A549 (cell line): ENCODE measurements around the gene SORCS3. TPM values are rescaled to one million over a fixed set of nuclear protein-coding genes. Genes with fewer than 3 reads are reported as not detected.

Source experiments
- ATAC-seq, 2 experiments: fragments of 200-7000 bp in 1 of 2; fragments of >200 bp in 1 of 2; cut with Nextera tagmentation in 1 of 2; cut with Tn5 transposase in 1 of 2; 3 replicates each; pipeline versions ENCODE4 v1.8.0 to v1.9.1; 2018 to 2020; ENCODE audit warnings: mild to moderate bottlenecking in 1 of 2, moderate library complexity in 1 of 2
- CTCF ChIA-PET: fragments of 300-600 bp; sonication (Branson Sonifier 250); formaldehyde crosslinking; extraction: SDS; loops from one replicate; lab custom pipeline; 2021; ENCODE audit warnings: antibody characterized with exemption, inconsistent platforms; lab: Yijun Ruan, JAX
- POLR2A ChIA-PET: fragments of 350-600 bp; formaldehyde crosslinking; extraction: SDS; loops from one replicate; lab custom pipeline; 2021; ENCODE audit warnings: antibody characterized with exemption, inconsistent platforms; lab: Yijun Ruan, JAX
- DNase-seq, 2 experiments: peaks; one replicate each; pipeline versions ENCODE4 v3.0.0 to v3.0.0-alpha.2; 2011 to 2016; ENCODE audit warnings: low read depth in 1 of 2, low spot score in 1 of 2
- FAIRE-seq: peaks from 2 replicates; lab custom pipeline; 2011; peaks lifted over from hg19 to GRCh38; lab: Jason Lieb, UNC
- H3K27ac ChIP-seq, 2 experiments: fragments of >200 bp; sonication (Bioruptor Twin); formaldehyde crosslinking; 3 replicates each; pipeline ENCODE4 v1.5.1; 2016 to 2017
- H3K4me1 ChIP-seq: fragments of >200 bp; sonication (Bioruptor Twin); formaldehyde crosslinking; 3 replicates; pipeline ENCODE4 v1.6.1; 2016
- H3K4me2 ChIP-seq: fragments of >200 bp; sonication (Bioruptor Twin); formaldehyde crosslinking; 3 replicates; pipeline ENCODE4 v1.6.1; 2016
- H3K4me3 ChIP-seq: fragments of >200 bp; sonication (Bioruptor Twin); formaldehyde crosslinking; 3 replicates; pipeline ENCODE4 v1.5.1; 2016
- H3K9me3 ChIP-seq: fragments of >200 bp; sonication (Bioruptor Twin); formaldehyde crosslinking; 3 replicates; pipeline ENCODE4 v1.6.1; 2016
- BHLHE40 ChIP-seq: IDR thresholded peaks from 2 replicates; pipeline ENCODE4 v1.6.1; 2012; ENCODE audit warnings: low read depth, low read length, inconsistent platforms
- CBX8 ChIP-seq: fragments of 200-600 bp; sonication (generic); IDR thresholded peaks from 2 replicates; pipeline ENCODE4 v1.6.1; 2016
- CEBPB ChIP-seq, 2 experiments: fragments of >200 bp in 1 of 2; sonication (Bioruptor Twin) in 1 of 2; formaldehyde crosslinking in 1 of 2; IDR thresholded peaks; 2 replicates each; pipeline ENCODE4 v1.6.1; 2012 to 2016
- EHMT2 ChIP-seq: fragments of 200-600 bp; sonication (generic); IDR thresholded peaks from 2 replicates; pipeline ENCODE4 v1.6.1; 2016; ENCODE audit warnings: antibody characterized with exemption, low read depth, mild to moderate bottlenecking, moderate library complexity
- EP300 ChIP-seq, 2 experiments: fragments of >200 bp; sonication (Bioruptor Twin); formaldehyde crosslinking; IDR thresholded peaks; 2 replicates in 1 of 2; 3 replicates in 1 of 2; pipeline ENCODE4 v1.6.1; 2016 to 2017
- ESRRA ChIP-seq: fragments of 150-350 bp; IDR thresholded peaks from 2 replicates; pipeline ENCODE4 v1.6.1; 2014; ENCODE audit warnings: mild to moderate bottlenecking, low read length, borderline replicate concordance
- FOSB ChIP-seq: fragments of 250-450 bp; sonication (Bioruptor Pico); IDR thresholded peaks from 2 replicates; pipeline ENCODE4 v1.5.0; 2020; ENCODE audit warnings: mild to moderate bottlenecking, moderate library complexity
- GATA3 ChIP-seq: IDR thresholded peaks from 2 replicates; pipeline ENCODE4 v1.6.1; 2012; ENCODE audit warnings: borderline replicate concordance
- HDAC2 ChIP-seq: fragments of 200-600 bp; sonication (generic); IDR thresholded peaks from 2 replicates; pipeline ENCODE4 v1.6.1; 2016
- HEYL ChIP-seq: fragments of 250-450 bp; sonication (Bioruptor Pico); IDR thresholded peaks from 2 replicates; pipeline ENCODE4 v1.8.0; 2021; ENCODE audit warnings: mild to moderate bottlenecking, moderate library complexity
- HOXB13 ChIP-seq: fragments of 250-450 bp; sonication (Bioruptor Pico); IDR thresholded peaks from 2 replicates; pipeline ENCODE4 v1.5.0; 2020; ENCODE audit warnings: low read depth, mild to moderate bottlenecking, moderate library complexity
- JUN ChIP-seq, 2 experiments: fragments of >200 bp; sonication (Bioruptor Twin); formaldehyde crosslinking; IDR thresholded peaks; 2 replicates in 1 of 2; 3 replicates in 1 of 2; pipeline ENCODE4 v1.6.1; 2016 to 2017
- JUNB ChIP-seq: fragments of >200 bp; sonication (Bioruptor Twin); formaldehyde crosslinking; IDR thresholded peaks from 2 replicates; pipeline ENCODE4 v1.6.1; 2016
- KDM1A ChIP-seq: fragments of 200-600 bp; sonication (generic); IDR thresholded peaks from 2 replicates; pipeline ENCODE4 v1.6.1; 2016; ENCODE audit warnings: low read depth, mild to moderate bottlenecking
- MAZ ChIP-seq: fragments of 150-350 bp; IDR thresholded peaks from 2 replicates; pipeline ENCODE4 v1.6.1; 2014; ENCODE audit warnings: antibody characterized with exemption, low read depth, low read length, borderline replicate concordance
- MYC ChIP-seq: IDR thresholded peaks from 2 replicates; pipeline ENCODE4 v1.6.1; 2012; ENCODE audit warnings: mild to moderate bottlenecking, inconsistent platforms, low read length, improper control_type of control experiment, borderline replicate concordance
- NPAS2 ChIP-seq: fragments of 250-450 bp; sonication (Bioruptor Pico); IDR thresholded peaks from 2 replicates; pipeline ENCODE4 v1.8.0; 2022; ENCODE audit warnings: mild to moderate bottlenecking, moderate library complexity, borderline replicate concordance
- PHF8 ChIP-seq: fragments of 200-600 bp; sonication (generic); IDR thresholded peaks from 2 replicates; pipeline ENCODE4 v1.6.1; 2016; ENCODE audit warnings: low read depth, mild to moderate bottlenecking, antibody characterized with exemption, moderate library complexity, borderline replicate concordance
- POLR2AphosphoS2 ChIP-seq: conservative IDR thresholded peaks from 2 replicates; pipeline ENCODE4 v1.6.1; 2012; ENCODE audit warnings: low read length, improper control_type of control experiment, inconsistent platforms
- SMC3 ChIP-seq: fragments of >200 bp; sonication (Bioruptor Twin); formaldehyde crosslinking; IDR thresholded peaks from 3 replicates; pipeline ENCODE4 v1.6.1; 2018; ENCODE audit warnings: inconsistent platforms
- SREBF2 ChIP-seq: fragments of 450-650 bp; IDR thresholded peaks from 2 replicates; pipeline ENCODE4 v1.6.1; 2014; ENCODE audit warnings: mild to moderate bottlenecking, moderate library complexity
- ZNF302 ChIP-seq: fragments of 250-450 bp; sonication (Bioruptor Pico); IDR thresholded peaks from 2 replicates; pipeline ENCODE4 v1.9.0; 2021; ENCODE audit warnings: inconsistent platforms, mild to moderate bottlenecking, moderate library complexity
- ZSCAN20 ChIP-seq: fragments of 250-450 bp; sonication (Bioruptor Pico); IDR thresholded peaks from 2 replicates; pipeline ENCODE4 v1.8.0; 2022; ENCODE audit warnings: mild to moderate bottlenecking, moderate library complexity
- WGBS: methylation state at CpG from one replicate; pipeline ENCODE4 v1.1.6; 2017; ENCODE audit errors: missing lambda C conversion rate; 5-methylcytosine and 5-hydroxymethylcytosine counted together
- polyA plus RNA-seq, 4 experiments: library from polyadenylated mRNA; depleted of rRNA in 3 of 4; stranded (reverse); fragments of >200 nt; fragmentation: RNase III in 1 of 4; extraction: RNeasy Plus Mini Kit Qiagen cat#74134 plus additional on column Dnase treatment in 1 of 4; gene quantifications; 2 replicates in 3 of 4; 3 replicates in 1 of 4; pipeline ENCODE4 v1.2.3, GENCODE V29; 2011 to 2017
- TF ChIP-seq, protein P1 (sequence below): fragments of 250-450 bp; sonication (Bioruptor Pico); IDR thresholded peaks from 2 replicates; pipeline ENCODE4 v1.5.0; 2020; ENCODE audit warnings: low read depth, mild to moderate bottlenecking, moderate library complexity
- TF ChIP-seq, protein P2 (sequence below): IDR thresholded peaks from 2 replicates; pipeline ENCODE4 v1.6.1; 2012
- TF ChIP-seq, protein P3 (sequence below): fragments of 250-450 bp; sonication (Bioruptor Pico); IDR thresholded peaks from 2 replicates; pipeline ENCODE4 v1.5.0; 2021; ENCODE audit warnings: mild to moderate bottlenecking, moderate library complexity, borderline replicate concordance
- TF ChIP-seq, protein P4 (sequence below): fragments of 150-350 bp; IDR thresholded peaks from 2 replicates; pipeline ENCODE4 v1.6.1; 2014; ENCODE audit warnings: low read depth, mild to moderate bottlenecking, low read length
- TF ChIP-seq, protein P5 (sequence below): IDR thresholded peaks from 2 replicates; pipeline ENCODE4 v1.6.1; 2012
- TF ChIP-seq, protein P6 (sequence below): fragments of >200 bp; sonication (Bioruptor Twin); formaldehyde crosslinking; IDR thresholded peaks from 2 replicates; pipeline ENCODE4 v1.6.1; 2016
- TF ChIP-seq, protein P7 (sequence below): fragments of 450-650 bp; IDR thresholded peaks from 2 replicates; pipeline ENCODE4 v1.6.1; 2014; ENCODE audit warnings: antibody characterized with exemption

The SORCS3 gene
- polyA plus RNA-seq, 2 of the 4 experiments (the other 2 are of a cell fraction) = not detected

DNA sequence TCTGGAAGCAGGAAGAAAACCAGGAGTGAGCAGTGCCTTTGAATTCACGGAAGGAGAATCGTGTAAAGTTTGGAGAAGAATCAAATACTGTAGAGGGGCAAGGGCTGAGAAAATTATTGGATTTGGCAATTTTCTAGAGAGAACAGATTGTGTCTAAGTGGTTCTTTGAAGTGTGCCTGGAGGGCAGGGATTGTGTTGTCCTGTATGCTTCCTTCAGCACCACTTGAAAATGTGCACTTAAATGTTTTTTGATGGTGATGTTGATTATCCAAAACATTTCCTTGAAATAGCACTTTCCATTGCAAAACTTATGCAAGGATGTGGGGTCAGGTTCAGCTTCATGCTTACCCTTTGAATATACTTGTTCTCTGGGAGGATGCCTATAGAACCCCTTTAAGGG lies 360.2 kb downstream of the SORCS3 start:
- no peak overlapping the region for H3K27ac ChIP-seq
- DNase-seq (no peak), FAIRE-seq (no peak), ATAC-seq (no peak)
- TF ChIP-seq, protein P1, sequence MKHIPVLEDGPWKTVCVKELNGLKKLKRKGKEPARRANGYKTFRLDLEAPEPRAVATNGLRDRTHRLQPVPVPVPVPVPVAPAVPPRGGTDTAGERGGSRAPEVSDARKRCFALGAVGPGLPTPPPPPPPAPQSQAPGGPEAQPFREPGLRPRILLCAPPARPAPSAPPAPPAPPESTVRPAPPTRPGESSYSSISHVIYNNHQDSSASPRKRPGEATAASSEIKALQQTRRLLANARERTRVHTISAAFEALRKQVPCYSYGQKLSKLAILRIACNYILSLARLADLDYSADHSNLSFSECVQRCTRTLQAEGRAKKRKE (CRISPR knock-in tag) = no peak
- no peak for TF ChIP-seq JUNB
- no peak for TF ChIP-seq PHF8
- TF ChIP-seq EP300 (IDR thresholded peaks at IDR 0.05) = no peak
- TF ChIP-seq HDAC2 = no peak
- TF ChIP-seq GATA3 = no peak
- TF ChIP-seq FOSB (CRISPR knock-in tag) = no peak
- TF ChIP-seq MAZ = no peak
- TF ChIP-seq, protein P2, sequence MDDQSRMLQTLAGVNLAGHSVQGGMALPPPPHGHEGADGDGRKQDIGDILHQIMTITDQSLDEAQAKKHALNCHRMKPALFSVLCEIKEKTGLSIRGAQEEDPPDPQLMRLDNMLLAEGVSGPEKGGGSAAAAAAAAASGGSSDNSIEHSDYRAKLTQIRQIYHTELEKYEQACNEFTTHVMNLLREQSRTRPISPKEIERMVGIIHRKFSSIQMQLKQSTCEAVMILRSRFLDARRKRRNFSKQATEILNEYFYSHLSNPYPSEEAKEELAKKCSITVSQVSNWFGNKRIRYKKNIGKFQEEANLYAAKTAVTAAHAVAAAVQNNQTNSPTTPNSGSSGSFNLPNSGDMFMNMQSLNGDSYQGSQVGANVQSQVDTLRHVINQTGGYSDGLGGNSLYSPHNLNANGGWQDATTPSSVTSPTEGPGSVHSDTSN = no peak
- no peak for TF ChIP-seq ZNF302 (CRISPR knock-in tag)
- TF ChIP-seq, protein P3, sequence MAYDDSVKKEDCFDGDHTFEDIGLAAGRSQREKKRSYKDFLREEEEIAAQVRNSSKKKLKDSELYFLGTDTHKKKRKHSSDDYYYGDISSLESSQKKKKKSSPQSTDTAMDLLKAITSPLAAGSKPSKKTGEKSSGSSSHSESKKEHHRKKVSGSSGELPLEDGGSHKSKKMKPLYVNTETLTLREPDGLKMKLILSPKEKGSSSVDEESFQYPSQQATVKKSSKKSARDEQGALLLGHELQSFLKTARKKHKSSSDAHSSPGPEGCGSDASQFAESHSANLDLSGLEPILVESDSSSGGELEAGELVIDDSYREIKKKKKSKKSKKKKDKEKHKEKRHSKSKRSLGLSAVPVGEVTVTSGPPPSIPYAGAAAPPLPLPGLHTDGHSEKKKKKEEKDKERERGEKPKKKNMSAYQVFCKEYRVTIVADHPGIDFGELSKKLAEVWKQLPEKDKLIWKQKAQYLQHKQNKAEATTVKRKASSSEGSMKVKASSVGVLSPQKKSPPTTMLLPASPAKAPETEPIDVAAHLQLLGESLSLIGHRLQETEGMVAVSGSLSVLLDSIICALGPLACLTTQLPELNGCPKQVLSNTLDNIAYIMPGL = no peak
- TF ChIP-seq, protein P4, sequence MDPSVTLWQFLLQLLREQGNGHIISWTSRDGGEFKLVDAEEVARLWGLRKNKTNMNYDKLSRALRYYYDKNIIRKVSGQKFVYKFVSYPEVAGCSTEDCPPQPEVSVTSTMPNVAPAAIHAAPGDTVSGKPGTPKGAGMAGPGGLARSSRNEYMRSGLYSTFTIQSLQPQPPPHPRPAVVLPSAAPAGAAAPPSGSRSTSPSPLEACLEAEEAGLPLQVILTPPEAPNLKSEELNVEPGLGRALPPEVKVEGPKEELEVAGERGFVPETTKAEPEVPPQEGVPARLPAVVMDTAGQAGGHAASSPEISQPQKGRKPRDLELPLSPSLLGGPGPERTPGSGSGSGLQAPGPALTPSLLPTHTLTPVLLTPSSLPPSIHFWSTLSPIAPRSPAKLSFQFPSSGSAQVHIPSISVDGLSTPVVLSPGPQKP = no peak
- TF ChIP-seq JUN (IDR thresholded peaks at IDR 0.05) = no peak
- TF ChIP-seq CBX8 = no peak
- no peak for TF ChIP-seq ESRRA
- TF ChIP-seq, protein P5, sequence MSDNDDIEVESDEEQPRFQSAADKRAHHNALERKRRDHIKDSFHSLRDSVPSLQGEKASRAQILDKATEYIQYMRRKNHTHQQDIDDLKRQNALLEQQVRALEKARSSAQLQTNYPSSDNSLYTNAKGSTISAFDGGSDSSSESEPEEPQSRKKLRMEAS = no peak
- 1% methylated on average over 2 of the region's 2 CpGs for WGBS
- no peak overlapping the region for H3K4me2 ChIP-seq
- H3K4me1 ChIP-seq = no peaks in the 10 kb centered on the region
- POLR2A ChIA-PET = no interaction called here
- no peaks in the 10 kb centered on the region for H3K9me3 ChIP-seq
- CTCF ChIA-PET = no interaction called here
- no peak overlapping the region for H3K4me3 ChIP-seq

DNA sequence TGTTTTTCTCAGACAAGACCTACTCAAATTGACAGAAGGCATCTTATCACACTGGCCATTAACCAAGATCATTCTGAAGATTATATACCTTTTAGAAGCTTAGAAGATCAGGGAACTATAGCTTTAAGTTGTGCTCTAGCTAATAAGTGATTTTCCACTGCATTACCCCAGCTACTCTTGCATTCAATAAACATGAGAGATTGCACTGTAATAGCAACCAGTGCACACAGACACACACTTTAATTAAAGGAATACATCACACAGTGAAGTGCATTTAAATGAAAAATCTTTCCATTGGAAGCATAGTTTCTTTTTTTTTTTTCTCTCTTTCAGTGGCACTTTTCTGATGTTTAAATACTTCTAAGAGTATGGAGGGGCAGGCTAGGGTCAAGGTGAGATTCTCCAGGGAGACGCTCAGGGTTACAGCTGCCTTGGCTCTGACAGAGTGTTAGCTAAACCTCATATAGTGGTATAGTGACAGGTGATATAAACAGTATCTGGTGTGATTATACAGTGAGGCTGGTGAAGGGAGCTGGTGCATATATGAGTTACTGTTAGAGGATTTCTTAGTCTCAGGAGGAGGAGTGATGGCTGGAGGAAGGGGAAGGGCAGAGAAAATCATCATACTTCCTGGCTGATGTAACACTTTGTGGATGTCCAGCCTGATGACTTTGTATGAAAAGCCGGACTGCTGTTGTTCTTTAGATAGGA lies 369.5 kb downstream of the SORCS3 start:
- FAIRE-seq = no peak
- ATAC-seq = no peak
- DNase-seq = no peak
- TF ChIP-seq CEBPB (IDR thresholded peaks at IDR 0.05) (no peak), BHLHE40 (no peak), MYC (no peak), SMC3 (no peak), NPAS2 (CRISPR knock-in tag) (no peak), HEYL (no peak), HOXB13 (CRISPR knock-in tag) (no peak), FOSB (CRISPR knock-in tag) (no peak), MAZ (no peak), POLR2AphosphoS2 (no peak), SREBF2 (no peak), KDM1A (no peak), EHMT2 (no peak), ZSCAN20 (CRISPR knock-in tag) (no peak)
- TF ChIP-seq, protein P3 = no peak
- TF ChIP-seq, protein P5 = no peak
- TF ChIP-seq, protein P6, sequence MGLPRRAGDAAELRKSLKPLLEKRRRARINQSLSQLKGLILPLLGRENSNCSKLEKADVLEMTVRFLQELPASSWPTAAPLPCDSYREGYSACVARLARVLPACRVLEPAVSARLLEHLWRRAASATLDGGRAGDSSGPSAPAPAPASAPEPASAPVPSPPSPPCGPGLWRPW = no peak
- TF ChIP-seq, protein P7, sequence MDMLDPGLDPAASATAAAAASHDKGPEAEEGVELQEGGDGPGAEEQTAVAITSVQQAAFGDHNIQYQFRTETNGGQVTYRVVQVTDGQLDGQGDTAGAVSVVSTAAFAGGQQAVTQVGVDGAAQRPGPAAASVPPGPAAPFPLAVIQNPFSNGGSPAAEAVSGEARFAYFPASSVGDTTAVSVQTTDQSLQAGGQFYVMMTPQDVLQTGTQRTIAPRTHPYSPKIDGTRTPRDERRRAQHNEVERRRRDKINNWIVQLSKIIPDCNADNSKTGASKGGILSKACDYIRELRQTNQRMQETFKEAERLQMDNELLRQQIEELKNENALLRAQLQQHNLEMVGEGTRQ = no peak
- CTCF ChIA-PET = no interaction called here
- H3K9me3 ChIP-seq = no peaks in the 10 kb centered on the region
- POLR2A ChIA-PET = no interaction called here
- H3K4me3 ChIP-seq = no peak overlapping the region
- WGBS = 5% methylated on average over 2 of the region's 2 CpGs
- no peaks in the 10 kb centered on the region for H3K4me1 ChIP-seq
- no peak overlapping the region for H3K27ac ChIP-seq
- no peak overlapping the region for H3K4me2 ChIP-seq
